GM12878 (cell line): Measurements from ENCODE around the gene RNF220. TPM values are rescaled to one million over a fixed set of nuclear protein-coding genes. Genes with fewer than 3 reads are reported as not detected.

Experiments
- ATAC-seq: fragments of 200-7000 bp; cut with Tn5 transposase; 3 replicates; pipeline ENCODE4 v1.9.1; 2020; ENCODE audit warnings: mild to moderate bottlenecking, moderate library complexity
- BruUV-seq: library from RNA; stranded (reverse); fragments of 400-500 nt; replicated peaks from 2 replicates; lab custom pipeline; 2021; lab: Mats Ljungman, UMichigan
- CTCF ChIA-PET: fragments of 300-600 bp; sonication (Branson Sonifier 250); formaldehyde crosslinking; extraction: SDS; loops from one replicate; lab custom pipeline; 2021; ENCODE audit warnings: inconsistent platforms; lab: Yijun Ruan, JAX
- POLR2A ChIA-PET: fragments of 350-600 bp; formaldehyde crosslinking; extraction: SDS; loops from one replicate; lab custom pipeline; 2021; ENCODE audit warnings: inconsistent platforms; lab: Charles Lee
- RAD21 ChIA-PET: fragments of 300-600 bp; sonication (Branson Sonifier 250); formaldehyde crosslinking; loops from one replicate; lab custom pipeline; 2023; ENCODE audit warnings: antibody characterized with exemption; ENCODE audit not compliant: unreplicated experiment; lab: Charles Lee
- SMC1A ChIA-PET: fragments of 300-600 bp; sonication (Branson Sonifier 250); formaldehyde crosslinking; loops from one replicate; lab custom pipeline; 2023; ENCODE audit not compliant: unreplicated experiment, uncharacterized antibody; lab: Charles Lee
- DNase-seq: peaks from one replicate; pipeline ENCODE4 v3.0.0-alpha.2; 2011; ENCODE audit warnings: low read depth, low spot score
- FAIRE-seq: peaks from 3 replicates; lab custom pipeline; 2011; peaks lifted over from hg19 to GRCh38; lab: Jason Lieb, UNC
- H2AFZ ChIP-seq: 2 replicates; pipeline ENCODE4 v1.6.0; 2011; ENCODE audit warnings: low read depth, low read length, control low read depth; ENCODE audit not compliant: control insufficient read depth
- H3K27ac ChIP-seq: 2 replicates; pipeline ENCODE4 v1.5.1; 2011; ENCODE audit warnings: control low read depth; ENCODE audit not compliant: control insufficient read depth, insufficient read depth
- H3K27me3 ChIP-seq, 2 experiments: replicated peaks in 1 of 2; 2 replicates each; pipeline versions ENCODE4 v1.6.0 to v1.6.1; 2011; ENCODE audit warnings: low read length in 1 of 2; ENCODE audit not compliant: control insufficient read depth in 2 of 2, insufficient read depth in 2 of 2
- H3K36me3 ChIP-seq, 2 experiments: 2 replicates each; pipeline ENCODE4 v1.5.1; 2011; ENCODE audit warnings: low read length in 1 of 2; ENCODE audit not compliant: control insufficient read depth in 2 of 2, insufficient read depth in 2 of 2
- H3K4me1 ChIP-seq: 2 replicates; pipeline ENCODE4 v1.6.1; 2011; ENCODE audit warnings: mild to moderate bottlenecking, low read length, moderate library complexity, mixed read lengths; ENCODE audit not compliant: control insufficient read depth, insufficient read depth
- H3K4me2 ChIP-seq: 2 replicates; pipeline ENCODE4 v1.6.0; 2011; ENCODE audit warnings: control low read depth; ENCODE audit not compliant: control insufficient read depth, insufficient read depth
- H3K4me3 ChIP-seq: fragments of 200-600 bp; sonication (generic); 2 replicates; pipeline ENCODE4 v1.5.1; 2016
- H3K79me2 ChIP-seq: 2 replicates; pipeline ENCODE4 v1.6.0; 2011; ENCODE audit warnings: low read length; ENCODE audit not compliant: control insufficient read depth, insufficient read depth
- H3K9ac ChIP-seq: 2 replicates; pipeline ENCODE4 v1.8.0; 2011; ENCODE audit warnings: low read length, control low read depth, mixed read lengths; ENCODE audit not compliant: control insufficient read depth, insufficient read depth
- H3K9me3 ChIP-seq: replicated peaks from 3 replicates; pipeline ENCODE4 v1.5.1; 2011; ENCODE audit warnings: mild to moderate bottlenecking, low read length; ENCODE audit not compliant: control insufficient read depth, insufficient read depth
- H4K20me1 ChIP-seq: 2 replicates; pipeline ENCODE4 v1.6.0; 2011; ENCODE audit not compliant: control insufficient read depth, insufficient read depth
- ATF7 ChIP-seq: fragments of 450-650 bp; IDR thresholded peaks from 2 replicates; pipeline ENCODE4 v1.6.1; 2016; ENCODE audit warnings: low read depth, mild to moderate bottlenecking
- CREB1 ChIP-seq: IDR thresholded peaks from 2 replicates; pipeline ENCODE4 v1.6.1; 2012; ENCODE audit warnings: low read depth, mild to moderate bottlenecking, inconsistent platforms
- ESRRA ChIP-seq: IDR thresholded peaks from 2 replicates; pipeline ENCODE4 v1.6.1; 2012; ENCODE audit warnings: mild to moderate bottlenecking, low read length, improper control_type of control experiment
- NR2C1 ChIP-seq: fragments of 450-650 bp; IDR thresholded peaks from 2 replicates; pipeline ENCODE4 v1.6.1; 2017; ENCODE audit warnings: antibody characterized with exemption, mild to moderate bottlenecking, moderate library complexity
- NRF1 ChIP-seq: conservative IDR thresholded peaks from 2 replicates; pipeline ENCODE4 v1.6.1; 2011; ENCODE audit warnings: mild to moderate bottlenecking, low read depth, low read length, improper control_type of control experiment
- POLR2A ChIP-seq: IDR thresholded peaks from 2 replicates; pipeline ENCODE4 v1.6.1; 2011; ENCODE audit warnings: low read depth, mild to moderate bottlenecking, low read length
- RAD21 ChIP-seq: IDR thresholded peaks from 2 replicates; pipeline ENCODE4 v1.6.1; 2011; ENCODE audit warnings: mild to moderate bottlenecking, low read depth, low read length, moderate library complexity; ENCODE audit not compliant: insufficient read depth
- STAT3 ChIP-seq: IDR thresholded peaks from 2 replicates; pipeline ENCODE4 v1.6.1; 2011; ENCODE audit warnings: low read depth, low read length, improper control_type of control experiment
- WGBS: methylation state at CpG from one replicate; pipeline ENCODE4 v1.1.6; 2016; ENCODE audit warnings: low lambda C conversion rate; ENCODE audit not compliant: insufficient replicate concordance, insufficient coverage; ENCODE audit errors: missing lambda C conversion rate; 5-methylcytosine and 5-hydroxymethylcytosine counted together
- in situ Hi-C: fragments of 300-500 bp; cut with MboI; formaldehyde crosslinking; loops from 9 replicates; pipeline ENCODE4 v1.14.3; 2018; ENCODE audit warnings: mixed read lengths
- intact Hi-C: fragments of 100-400 bp; cut with micrococcal nuclease; formaldehyde crosslinking; loops from one replicate; pipeline ENCODE4 v1.14.2; 2022; ENCODE audit not compliant: unreplicated experiment
- polyA plus RNA-seq, 11 experiments: library from polyadenylated mRNA; depleted of rRNA in 4 of 11; unstranded in 6 of 11; stranded (reverse) in 5 of 11; fragments of >200 nt; fragmentation: Nextera tagmentation in 4 of 11; fragmentation: Illumina TruSeq in 1 of 11; extraction: Ambion mirVana in 4 of 11; extraction: Trizol in 1 of 11; gene quantifications; 1 replicate in 1 of 11; 2 replicates in 10 of 11; pipeline versions ENCODE4 v1.2.1 to v1.2.3, GENCODE V29; 2011 to 2016; ENCODE audit warnings: inconsistent platforms in 2 of 11, missing spikeins in 2 of 11, low read depth in 1 of 11
- total RNA-seq, 4 experiments: library from RNA; depleted of rRNA in 3 of 4; stranded (reverse); fragments of >200 nt in 3 of 4; fragmentation: Illumina TruSeq in 1 of 4; extraction: Trizol in 1 of 4; gene quantifications; 2 replicates each; pipeline versions ENCODE4 v1.2.1 to v1.2.3, GENCODE V29; 2013 to 2021
- TF ChIP-seq, protein P1 (sequence below): IDR thresholded peaks from 2 replicates; pipeline ENCODE4 v1.6.1; 2012; ENCODE audit warnings: mild to moderate bottlenecking, low read depth, low read length

RNF220 gene
- total and polyA plus RNA-seq, 10 of the 15 experiments (the other 5 are each of a cell fraction or from before 2014, with no cell fraction given) = 4.6 to 84.1 (median 53.7) TPM

- no peak for TF ChIP-seq ATF7
- TF ChIP-seq CREB1 = no peak
Measured at GRCh38 chr1:44647896-44648295, 242.8 kb downstream of the RNF220 start (continued).

GRCh38 chr1:44648529-44649250 lies 243.6 kb downstream of the RNF220 start:
- H3K79me2 ChIP-seq = no peaks in the 10 kb centered on the region
- no TSS peak for BruUV-seq
- H3K27ac ChIP-seq = no peak overlapping the region
- H4K20me1 ChIP-seq = no peaks in the 10 kb centered on the region; the same call in 1 of the 2 replicates
- SMC1A ChIA-PET = interaction anchor here (0.9 to 2.5 kb wide), 4 partner anchors 9 to 54 kb away, joined by 3 to 6 read pairs (median 4); no protein-coding TSS in a partner anchor
- RAD21 ChIA-PET = no interaction called here
- in situ Hi-C loops = no loop called here
- ATAC-seq (no peak), FAIRE-seq (no peak)
- no peaks in the 10 kb centered on the region for H3K27me3 ChIP-seq
- POLR2A ChIA-PET = no interaction called here
- H3K36me3 ChIP-seq = peaks cover 23 to 36% of the 10 kb centered on the region in 2 experiments
- H3K9me3 ChIP-seq = no peaks in the 10 kb centered on the region
- no peaks in the 10 kb centered on the region for H3K4me1 ChIP-seq
- intact Hi-C loops = no loop called here
- H3K4me2 ChIP-seq = no peak overlapping the region
- H3K9ac ChIP-seq = no peak overlapping the region
- CTCF ChIA-PET = interaction anchor here (0.6 to 2.6 kb wide), 7 partner anchors 10 to 582 kb away, joined by 3 to 12 read pairs (median 3); no protein-coding TSS in a partner anchor
- H2AFZ ChIP-seq = no peak overlapping the region
- no peak overlapping the region for H3K4me3 ChIP-seq
- no peak for TF ChIP-seq NRF1
- TF ChIP-seq POLR2A = peak; percentile 40; the same call in 1 of the 2 replicates
- TF ChIP-seq, all 136 proteins: peak for 1
- 85% methylated on average over 13 of the region's 13 CpGs for WGBS
- no peak for DNase-seq

- no peak for FAIRE-seq
- no peak overlapping the region for H3K4me3 ChIP-seq
- ChIA-PET RAD21 (no interaction called here), SMC1A (no interaction called here), CTCF (interaction anchor here (0.6 to 4.4 kb wide), 5 partner anchors 17 to 482 kb away, joined by 3 to 76 read pairs (median 55); no protein-coding TSS in a partner anchor), POLR2A (no interaction called here)
- H2AFZ ChIP-seq = no peak overlapping the region
- intact Hi-C loops (loop anchor here (5.0 to 10.0 kb wide), 2 partner anchors 272 to 435 kb away; partner anchors contain the start of gene DMAP1), in situ Hi-C loops (no loop called here)
- no peaks in the 10 kb centered on the region for H3K4me1 ChIP-seq
- H3K9ac ChIP-seq = no peak overlapping the region
- no peak overlapping the region for H3K4me2 ChIP-seq
- no peaks in the 10 kb centered on the region for H3K79me2 ChIP-seq
- ATAC-seq = no peak
- H4K20me1 ChIP-seq = no peaks in the 10 kb centered on the region
- BruUV-seq = no TSS peak
- no peak overlapping the region for H3K27ac ChIP-seq
- no peaks in the 10 kb centered on the region for H3K9me3 ChIP-seq
- H3K27me3 ChIP-seq = no peaks in the 10 kb centered on the region
- TF ChIP-seq STAT3 (no peak), NR2C1 (no peak), RAD21 (no peak), ESRRA (no peak)
- TF ChIP-seq, protein P1, sequence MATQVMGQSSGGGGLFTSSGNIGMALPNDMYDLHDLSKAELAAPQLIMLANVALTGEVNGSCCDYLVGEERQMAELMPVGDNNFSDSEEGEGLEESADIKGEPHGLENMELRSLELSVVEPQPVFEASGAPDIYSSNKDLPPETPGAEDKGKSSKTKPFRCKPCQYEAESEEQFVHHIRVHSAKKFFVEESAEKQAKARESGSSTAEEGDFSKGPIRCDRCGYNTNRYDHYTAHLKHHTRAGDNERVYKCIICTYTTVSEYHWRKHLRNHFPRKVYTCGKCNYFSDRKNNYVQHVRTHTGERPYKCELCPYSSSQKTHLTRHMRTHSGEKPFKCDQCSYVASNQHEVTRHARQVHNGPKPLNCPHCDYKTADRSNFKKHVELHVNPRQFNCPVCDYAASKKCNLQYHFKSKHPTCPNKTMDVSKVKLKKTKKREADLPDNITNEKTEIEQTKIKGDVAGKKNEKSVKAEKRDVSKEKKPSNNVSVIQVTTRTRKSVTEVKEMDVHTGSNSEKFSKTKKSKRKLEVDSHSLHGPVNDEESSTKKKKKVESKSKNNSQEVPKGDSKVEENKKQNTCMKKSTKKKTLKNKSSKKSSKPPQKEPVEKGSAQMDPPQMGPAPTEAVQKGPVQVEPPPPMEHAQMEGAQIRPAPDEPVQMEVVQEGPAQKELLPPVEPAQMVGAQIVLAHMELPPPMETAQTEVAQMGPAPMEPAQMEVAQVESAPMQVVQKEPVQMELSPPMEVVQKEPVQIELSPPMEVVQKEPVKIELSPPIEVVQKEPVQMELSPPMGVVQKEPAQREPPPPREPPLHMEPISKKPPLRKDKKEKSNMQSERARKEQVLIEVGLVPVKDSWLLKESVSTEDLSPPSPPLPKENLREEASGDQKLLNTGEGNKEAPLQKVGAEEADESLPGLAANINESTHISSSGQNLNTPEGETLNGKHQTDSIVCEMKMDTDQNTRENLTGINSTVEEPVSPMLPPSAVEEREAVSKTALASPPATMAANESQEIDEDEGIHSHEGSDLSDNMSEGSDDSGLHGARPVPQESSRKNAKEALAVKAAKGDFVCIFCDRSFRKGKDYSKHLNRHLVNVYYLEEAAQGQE = no peak
- TF ChIP-seq, all 136 proteins: peak for 0
- 95% methylated on average over 13 of the region's 13 CpGs for WGBS
- H3K36me3 ChIP-seq = peaks cover 19 to 30% of the 10 kb centered on the region in 2 experiments
- no peak for DNase-seq
Measured at GRCh38 chr1:44649788-44650158, 244.7 kb downstream of the RNF220 start.
